Esophagus squamous epithelium (tissue), 5 donors: Measurements from ENCODE around the gene ALG8. TPM values are rescaled to one million over a fixed set of nuclear protein-coding genes. Genes with fewer than 3 reads are reported as not detected.
"Not testable (repeated sequence)": the region's sequence is repeated elsewhere in the genome, so short reads cannot be mapped to it uniquely, and the experiment has no call there.

ENCODE experiments used
- DNase-seq: peaks from one replicate; lab custom pipeline; 2025; lab: John Stamatoyannopoulos, UW
- H3K27ac ChIP-seq, 4 donors: fragments of 200-600 bp; sonication (generic); one replicate each; pipeline ENCODE4 v1.5.1; 2016 to 2019; ENCODE audit warnings: mild to moderate bottlenecking in 1 of 4
- H3K27me3 ChIP-seq, 4 donors: fragments of 200-600 bp; sonication (generic); 1 replicate in 3 of 4; 2 replicates in 1 of 4; pipeline versions ENCODE4 v1.5.1 to v1.6.0; 2017 to 2021; ENCODE audit warnings: antibody characterized with exemption in 1 of 4
- H3K36me3 ChIP-seq, 3 donors: fragments of 200-600 bp; sonication (generic); one replicate each; pipeline ENCODE4 v1.5.1; 2016 to 2019
- H3K4me1 ChIP-seq, 3 donors: fragments of 200-600 bp; sonication (generic); one replicate each; pipeline ENCODE4 v1.5.1; 2017 to 2019
- H3K4me3 ChIP-seq, 4 donors: fragments of 200-600 bp; sonication (generic); 1 replicate in 3 of 4; 2 replicates in 1 of 4; pipeline ENCODE4 v1.5.1; 2016 to 2019; ENCODE audit warnings: mild to moderate bottlenecking in 2 of 4, moderate library complexity in 1 of 4
- H3K9me3 ChIP-seq, 3 donors: fragments of 200-600 bp; sonication (generic); one replicate each; pipeline ENCODE4 v1.5.1; 2016 to 2019
- POLR2A ChIP-seq, 4 donors: fragments of 450-650 bp; IDR thresholded peaks; one replicate each; pipeline ENCODE4 v1.6.1; 2017; ENCODE audit warnings: antibody characterized with exemption in 4 of 4, mild to moderate bottlenecking in 4 of 4, moderate library complexity in 3 of 4
- WGBS, 2 donors: methylation state at CpG; one replicate each; pipeline ENCODE4 v1.1.5; 2018; 5-methylcytosine and 5-hydroxymethylcytosine counted together
- intact Hi-C: fragments of 100-400 bp; cut with DNase I; formaldehyde crosslinking; loops from one replicate; pipeline ENCODE4 v1.15.0; 2022
- total RNA-seq, 4 donors: library from RNA; depleted of rRNA; stranded (reverse); fragments of >200 nt; gene quantifications; one replicate each; pipeline ENCODE4 v1.1.0, GENCODE V29; 2016
- TF ChIP-seq, protein P1 (sequence below), 6 experiments: fragments of 450-650 bp in 4 of 6; fragments of 200-600 bp in 2 of 6; sonication (generic) in 2 of 6; IDR thresholded peaks; one replicate each; pipeline ENCODE4 v1.5.1; 2016 to 2019; ENCODE audit warnings: antibody characterized with exemption in 6 of 6, mild to moderate bottlenecking in 4 of 6, moderate library complexity in 4 of 6
- donor health status: DM: yes; HTN: yes; CAD: no.

Gene ALG8
- total RNA-seq, 4 donors from 2014 or later, result 13.9 to 30.5 (median 27.3) TPM

DNA sequence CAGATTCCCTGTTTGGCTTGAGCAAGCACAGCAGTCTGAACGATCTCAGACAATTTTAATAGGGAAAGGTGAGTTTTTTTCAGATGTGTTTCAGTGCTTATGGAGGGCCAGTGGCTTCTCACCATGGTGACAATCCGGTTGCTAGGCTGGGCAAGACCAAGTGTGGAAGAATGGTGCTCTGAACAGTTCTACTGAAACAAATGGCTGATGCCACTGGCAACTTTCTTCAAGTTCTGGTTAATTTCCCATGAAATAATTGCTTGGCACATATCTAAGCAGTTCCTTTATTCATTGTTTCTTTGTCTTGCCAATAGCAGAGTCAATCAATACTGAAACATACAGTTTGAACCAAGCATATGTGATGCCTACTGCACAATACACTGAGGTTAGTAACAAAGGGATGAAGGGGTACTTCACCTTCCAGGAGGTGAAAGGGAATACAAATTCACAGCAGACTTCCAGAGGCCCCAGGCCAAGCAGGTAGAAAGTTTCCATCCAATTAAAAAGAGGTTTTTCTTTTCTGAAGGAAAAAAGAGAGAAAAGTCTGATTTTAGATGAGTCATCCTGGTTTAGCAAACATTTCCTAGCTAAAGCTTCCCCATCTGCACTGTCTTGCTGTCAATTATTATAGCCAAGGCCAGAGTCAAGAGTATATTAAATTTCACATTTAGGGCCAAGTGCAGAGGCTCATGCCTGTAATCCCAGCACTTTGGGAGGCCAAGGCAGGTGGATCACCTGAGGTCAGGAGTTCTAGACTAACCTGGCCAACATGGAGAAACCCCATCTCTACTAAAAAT is 38.6 kb downstream of the ALG8 start:
- 78 to 87% methylated on average over 2 of the region's 2 CpGs for WGBS, 2 donors
- peaks cover 0 to 74% (median 4%) of the 10 kb centered on the region in 3 donors for H3K36me3 ChIP-seq
- H3K4me3 ChIP-seq, result no peak overlapping the region
- no peaks in the 10 kb centered on the region for H3K9me3 ChIP-seq
- no peak for DNase-seq
- intact Hi-C loops, result no loop called here
- no peak for TF ChIP-seq POLR2A (IDR thresholded peaks at IDR 0.05)
- TF ChIP-seq, protein P1, sequence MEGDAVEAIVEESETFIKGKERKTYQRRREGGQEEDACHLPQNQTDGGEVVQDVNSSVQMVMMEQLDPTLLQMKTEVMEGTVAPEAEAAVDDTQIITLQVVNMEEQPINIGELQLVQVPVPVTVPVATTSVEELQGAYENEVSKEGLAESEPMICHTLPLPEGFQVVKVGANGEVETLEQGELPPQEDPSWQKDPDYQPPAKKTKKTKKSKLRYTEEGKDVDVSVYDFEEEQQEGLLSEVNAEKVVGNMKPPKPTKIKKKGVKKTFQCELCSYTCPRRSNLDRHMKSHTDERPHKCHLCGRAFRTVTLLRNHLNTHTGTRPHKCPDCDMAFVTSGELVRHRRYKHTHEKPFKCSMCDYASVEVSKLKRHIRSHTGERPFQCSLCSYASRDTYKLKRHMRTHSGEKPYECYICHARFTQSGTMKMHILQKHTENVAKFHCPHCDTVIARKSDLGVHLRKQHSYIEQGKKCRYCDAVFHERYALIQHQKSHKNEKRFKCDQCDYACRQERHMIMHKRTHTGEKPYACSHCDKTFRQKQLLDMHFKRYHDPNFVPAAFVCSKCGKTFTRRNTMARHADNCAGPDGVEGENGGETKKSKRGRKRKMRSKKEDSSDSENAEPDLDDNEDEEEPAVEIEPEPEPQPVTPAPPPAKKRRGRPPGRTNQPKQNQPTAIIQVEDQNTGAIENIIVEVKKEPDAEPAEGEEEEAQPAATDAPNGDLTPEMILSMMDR (IDR thresholded peaks at IDR 0.05), result no peak
- no peak overlapping the region for H3K27ac ChIP-seq
- H3K4me1 ChIP-seq, result no peaks in the 10 kb centered on the region
- H3K27me3 ChIP-seq, result no peaks in the 10 kb centered on the region

DNA sequence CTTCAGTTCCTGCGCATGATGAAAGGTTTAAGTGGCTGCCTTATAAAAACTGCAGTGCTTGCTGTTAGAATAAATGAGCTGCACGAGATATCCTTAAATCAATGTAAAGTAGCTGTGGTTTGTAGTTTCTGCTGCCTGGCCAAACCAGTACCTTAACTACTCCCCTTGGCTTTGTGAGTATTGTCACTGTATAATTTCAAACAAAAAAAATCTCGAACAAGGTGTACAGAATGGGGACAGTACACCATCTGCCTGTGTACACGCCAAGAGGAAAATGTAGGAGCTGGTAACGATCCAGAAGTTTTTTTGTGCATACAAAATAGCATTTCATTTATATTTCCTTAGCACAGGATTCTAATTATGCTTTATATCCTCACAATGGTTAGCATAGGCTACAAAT is 39.2 kb downstream of the ALG8 start:
- Histone ChIP-seq H3K4me1 (no peaks in the 10 kb centered on the region), H3K27me3 (no peaks in the 10 kb centered on the region), H3K9me3 (no peaks in the 10 kb centered on the region), H3K27ac (no peak overlapping the region), H3K4me3 (no peak overlapping the region), H3K36me3 (peaks cover 0 to 72% (median 4%) of the 10 kb centered on the region in 3 donors)
- no peak for TF ChIP-seq POLR2A (IDR thresholded peaks at IDR 0.05)
- TF ChIP-seq, protein P1 (IDR thresholded peaks at IDR 0.05), result no peak
- intact Hi-C loops, result no loop called here
- 83 to 90% methylated on average over 5 of the region's 5 CpGs for WGBS, 2 donors
- no peak for DNase-seq

- intact Hi-C loops, result no loop called here
- Histone ChIP-seq H3K4me1 (no peaks in the 10 kb centered on the region), H3K36me3 (peaks cover 0 to 72% (median 4%) of the 10 kb centered on the region in 3 donors), H3K27me3 (no peaks in the 10 kb centered on the region), H3K9me3 (no peaks in the 10 kb centered on the region), H3K27ac (no peak overlapping the region), H3K4me3 (no peak overlapping the region)
- TF ChIP-seq POLR2A (IDR thresholded peaks at IDR 0.05), result no peak
- TF ChIP-seq, protein P1 (IDR thresholded peaks at IDR 0.05), result no peak
- no peak for DNase-seq
- WGBS, 2 donors, result 85% methylated on average over 4 of the region's 4 CpGs
Observed at GRCh38 chr11:78099666-78100065, 39.8 kb downstream of the ALG8 start.

DNA sequence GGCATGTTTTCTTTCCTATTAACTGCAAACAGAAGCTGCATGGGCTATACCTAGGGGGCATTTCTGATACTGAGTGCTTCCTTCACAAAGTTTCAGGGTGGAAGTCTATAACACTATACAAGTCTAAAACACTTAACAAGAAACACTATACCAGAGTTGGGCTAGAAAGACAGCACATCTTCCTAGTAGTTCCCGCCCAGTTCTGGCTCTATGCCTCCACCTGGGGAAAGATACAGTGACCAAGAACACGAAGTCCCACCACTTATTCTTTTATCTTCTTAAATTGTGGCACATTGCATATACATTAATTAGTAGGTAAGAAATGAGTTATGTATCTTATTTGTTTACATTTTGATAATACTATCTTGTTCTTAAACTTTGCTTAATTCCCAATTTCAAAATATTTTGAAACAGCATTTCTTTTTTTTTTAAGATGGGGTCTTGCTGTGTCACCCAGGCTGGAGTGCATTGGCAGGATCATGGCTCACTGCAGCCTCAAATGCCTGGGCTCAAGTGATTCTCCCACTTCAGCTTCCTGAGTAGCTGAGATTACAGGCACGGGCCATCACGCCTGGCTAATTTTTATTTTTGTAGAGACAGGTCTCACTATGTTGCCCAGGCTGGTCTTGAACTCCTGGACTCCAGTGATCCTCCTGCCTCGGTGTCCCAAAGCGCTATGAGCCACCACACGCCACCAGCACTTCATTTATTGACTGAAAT is 41.6 kb downstream of the ALG8 start:
- 87 to 91% methylated on average over 7 of the region's 7 CpGs for WGBS, 2 donors
- Histone ChIP-seq H3K4me1 (no peaks in the 10 kb centered on the region), H3K36me3 (peaks cover 0 to 61% (median 4%) of the 10 kb centered on the region in 3 donors), H3K27ac (no peak overlapping the region), H3K9me3 (no peaks in the 10 kb centered on the region), H3K4me3 (no peak overlapping the region), H3K27me3 (no peaks in the 10 kb centered on the region)
- DNase-seq, result no peak
- intact Hi-C loops, result no loop called here
- no peak for TF ChIP-seq POLR2A (IDR thresholded peaks at IDR 0.05)
- TF ChIP-seq, protein P1 (IDR thresholded peaks at IDR 0.05), result no peak

DNA sequence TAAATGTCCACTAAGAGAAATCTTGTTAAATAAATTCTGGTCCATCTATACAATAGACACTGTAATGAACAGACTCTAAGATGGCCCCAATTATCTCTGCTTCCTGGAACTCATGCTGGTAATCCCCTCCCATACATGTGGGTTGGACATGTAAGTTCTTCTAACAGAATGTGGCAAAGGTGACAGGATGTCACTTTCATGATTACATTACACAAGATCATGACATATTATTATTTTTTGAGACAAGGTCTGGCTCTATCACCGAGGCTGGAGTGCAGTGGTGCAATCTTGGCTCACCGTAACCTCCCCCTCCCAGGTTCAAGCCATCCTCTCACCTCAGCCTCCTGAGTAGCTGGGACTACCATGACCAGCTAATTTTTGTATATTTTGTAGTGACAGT is 45.2 kb downstream of the ALG8 start:
- WGBS, 2 donors, result 95 to 100% methylated on average over 2 of the region's 2 CpGs
- TF ChIP-seq POLR2A (IDR thresholded peaks at IDR 0.05), result no peak
- TF ChIP-seq, protein P1 (IDR thresholded peaks at IDR 0.05), result no peak
- intact Hi-C loops, result no loop called here
- Histone ChIP-seq H3K36me3 (peaks cover 0 to 27% (median 0%) of the 10 kb centered on the region in 3 donors), H3K27ac (no peak overlapping the region), H3K4me3 (no peak overlapping the region), H3K4me1 (no peaks in the 10 kb centered on the region), H3K27me3 (no peaks in the 10 kb centered on the region), H3K9me3 (no peaks in the 10 kb centered on the region)
- no peak for DNase-seq

GRCh38 chr11:78086521-78087074 is 52.8 kb downstream of the ALG8 start:
- H3K36me3 ChIP-seq, H3K27me3 ChIP-seq, H3K9me3 ChIP-seq, intact Hi-C loops, H3K4me3 ChIP-seq, H3K27ac ChIP-seq, DNase-seq, H3K4me1 ChIP-seq: not testable (repeated sequence)
- 82 to 87% methylated on average over 6 of the region's 6 CpGs for WGBS, 2 donors
